NCI-H1105 (cell line): ENCODE data around the gene ADD1.

ENCODE experiments used
- DNase-seq: peaks from one replicate; lab custom pipeline; 2025; lab: John Stamatoyannopoulos, UW

ADD1 gene

DNA sequence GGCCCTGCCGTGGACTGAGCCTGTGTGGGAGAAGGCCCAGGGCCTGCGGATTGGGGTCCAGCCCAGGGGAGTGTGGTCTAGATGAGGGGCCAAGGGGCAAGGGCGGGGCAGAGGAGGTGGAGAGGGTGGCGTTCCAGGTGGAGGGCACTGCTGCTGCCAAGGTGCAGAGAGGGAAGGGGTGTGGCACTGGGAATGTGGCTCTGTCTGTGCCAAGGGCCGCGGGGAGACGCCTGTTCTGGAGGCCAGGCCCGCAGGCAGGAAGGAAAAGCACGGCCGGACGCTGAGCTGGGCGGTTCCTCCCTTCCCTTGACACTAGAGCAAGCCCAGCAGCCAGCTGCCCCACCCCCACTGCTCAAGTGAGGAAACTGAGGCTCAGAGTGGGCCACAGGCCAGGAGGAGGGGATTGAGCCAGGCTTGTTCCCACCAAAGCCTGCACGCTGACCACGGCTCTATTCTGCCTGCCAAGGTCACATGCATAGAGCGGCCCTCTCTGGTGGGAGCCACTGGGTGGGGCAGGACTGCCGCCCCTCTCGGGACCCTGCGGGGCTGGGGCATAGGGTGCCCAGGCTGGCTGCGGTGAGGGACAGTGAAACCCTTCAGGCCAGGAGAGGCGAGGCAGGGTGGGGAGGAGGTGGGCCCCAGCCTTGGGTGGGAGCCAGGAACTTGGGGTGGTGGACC is 37.8 kb upstream of the ADD1 start:
- no peak for DNase-seq

GRCh38 chr4:2806390-2807355 is 37.0 kb upstream of the ADD1 start:
- DNase-seq = no peak

DNA sequence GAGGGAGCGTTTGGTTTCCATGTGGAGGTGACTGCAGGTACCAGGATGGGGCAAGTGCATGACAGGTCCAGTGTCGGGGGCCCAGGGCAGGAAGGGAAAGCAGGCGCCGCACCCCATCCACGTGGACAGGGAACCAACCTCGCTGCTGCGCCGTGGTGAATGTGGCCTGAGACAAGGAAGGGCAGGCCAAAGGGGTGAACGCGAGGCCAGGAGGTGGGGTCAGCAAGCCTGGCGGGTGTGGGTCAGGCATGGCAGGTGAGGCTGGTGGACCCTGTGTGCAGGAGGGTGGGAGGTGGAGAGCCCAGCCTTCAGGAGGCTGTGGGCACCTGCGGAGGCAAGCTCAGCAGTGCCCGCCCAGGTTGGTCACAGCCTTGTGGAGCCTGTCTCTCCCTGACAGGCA is 36.1 kb upstream of the ADD1 start:
- no peak for DNase-seq

GRCh38 chr4:2808001-2808400 is 35.6 kb upstream of the ADD1 start:
- no peak for DNase-seq

GRCh38 chr4:2809610-2810180 is 33.9 kb upstream of the ADD1 start:
- DNase-seq = no peak

- no peak for DNase-seq
These were observed 33.3 kb upstream of the ADD1 start for GRCh38 chr4:2810388-2810787.

GRCh38 chr4:2811830-2812611 is 31.6 kb upstream of the ADD1 start:
- no peak for DNase-seq

DNA sequence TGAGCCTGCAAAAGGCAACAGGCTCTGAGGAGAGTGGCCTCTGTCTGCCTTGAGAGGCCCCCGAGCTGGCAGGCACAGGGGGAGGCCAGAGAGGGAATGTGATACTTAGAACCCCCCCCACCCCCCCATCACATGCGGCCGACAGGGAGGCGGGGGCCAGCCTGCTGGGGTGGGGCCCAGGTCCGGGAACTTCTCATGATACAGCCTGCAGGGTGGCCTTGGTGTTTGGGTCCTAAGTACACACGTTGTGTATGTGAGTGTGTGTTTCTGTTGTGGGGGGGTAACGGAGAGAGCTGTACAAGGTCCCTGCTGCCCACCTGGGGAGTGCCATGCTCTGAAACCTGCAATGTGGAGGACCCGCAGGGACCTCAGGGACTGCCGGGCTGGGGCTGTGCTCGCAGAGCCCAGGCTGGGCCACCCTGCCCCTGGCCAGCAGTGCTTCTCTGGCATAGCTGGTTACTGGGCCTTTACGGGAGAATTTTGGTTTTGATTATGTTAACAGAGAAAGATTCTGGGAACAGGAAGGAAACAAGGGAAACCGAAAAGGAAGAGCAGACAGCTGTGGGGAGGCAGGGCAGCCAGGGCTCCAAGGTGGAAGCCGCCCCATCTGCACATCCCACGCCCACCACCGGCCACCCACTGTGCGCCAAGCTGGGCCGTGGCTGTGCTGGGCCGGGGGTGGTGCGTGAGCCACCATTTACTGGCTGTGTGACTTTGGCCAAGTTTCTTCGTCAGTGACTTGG is 30.9 kb upstream of the ADD1 start:
- DNase-seq = no peak

GRCh38 chr4:2813446-2814405 is 29.9 kb upstream of the ADD1 start:
- DNase-seq = no peak

GRCh38 chr4:2814627-2815270 is 28.9 kb upstream of the ADD1 start:
- DNase-seq = no peak

DNA sequence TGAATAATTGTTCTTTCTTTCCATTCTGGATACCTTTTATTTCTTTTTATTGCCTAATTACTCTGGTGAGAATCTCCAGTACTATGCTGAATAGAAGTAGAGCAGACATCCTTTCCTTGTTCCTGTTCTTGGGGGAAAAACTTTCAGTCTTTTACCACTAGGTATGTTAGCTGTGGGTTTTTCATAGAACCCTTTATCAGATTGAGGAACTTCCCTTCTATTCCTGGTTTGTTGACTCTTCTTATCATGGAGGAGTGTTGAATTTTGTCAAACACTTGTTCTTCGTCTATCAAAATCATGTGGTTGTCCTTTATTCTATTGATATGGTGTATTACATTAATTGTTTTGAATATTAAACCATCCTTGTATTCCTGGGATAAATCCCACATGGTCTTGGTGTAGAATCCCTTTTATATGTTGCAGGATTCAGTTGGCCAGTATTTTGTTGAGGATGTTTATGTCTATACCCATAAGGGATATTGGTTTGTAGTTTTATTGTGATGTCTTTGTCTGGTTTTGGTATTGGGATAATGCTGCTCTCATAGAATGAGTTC is 27.2 kb upstream of the ADD1 start:
- DNase-seq = no peak

DNA sequence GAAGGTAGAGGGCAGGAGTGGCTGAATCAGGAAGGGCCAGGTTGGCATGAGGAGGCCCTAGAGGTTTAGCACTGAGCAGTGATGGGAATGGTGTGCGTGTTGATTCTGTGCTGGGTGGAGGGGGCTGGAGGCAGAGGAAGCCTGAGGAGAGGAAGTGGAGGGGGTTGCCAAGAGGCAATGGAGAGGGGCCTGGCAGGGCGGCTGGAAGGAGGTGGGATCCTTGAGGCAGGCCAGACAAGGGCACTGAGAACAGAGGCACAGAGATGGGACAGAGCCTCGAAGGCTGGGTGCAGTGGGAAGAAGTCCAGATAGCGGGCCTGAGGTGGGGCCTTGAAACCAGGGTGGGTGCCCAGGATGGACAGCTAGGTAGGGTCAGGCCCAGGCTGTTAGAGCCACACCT is 26.5 kb upstream of the ADD1 start:
- DNase-seq = no peak

- no peak for DNase-seq
These were observed 25.8 kb upstream of the ADD1 start for GRCh38 chr4:2817701-2818350.

DNA sequence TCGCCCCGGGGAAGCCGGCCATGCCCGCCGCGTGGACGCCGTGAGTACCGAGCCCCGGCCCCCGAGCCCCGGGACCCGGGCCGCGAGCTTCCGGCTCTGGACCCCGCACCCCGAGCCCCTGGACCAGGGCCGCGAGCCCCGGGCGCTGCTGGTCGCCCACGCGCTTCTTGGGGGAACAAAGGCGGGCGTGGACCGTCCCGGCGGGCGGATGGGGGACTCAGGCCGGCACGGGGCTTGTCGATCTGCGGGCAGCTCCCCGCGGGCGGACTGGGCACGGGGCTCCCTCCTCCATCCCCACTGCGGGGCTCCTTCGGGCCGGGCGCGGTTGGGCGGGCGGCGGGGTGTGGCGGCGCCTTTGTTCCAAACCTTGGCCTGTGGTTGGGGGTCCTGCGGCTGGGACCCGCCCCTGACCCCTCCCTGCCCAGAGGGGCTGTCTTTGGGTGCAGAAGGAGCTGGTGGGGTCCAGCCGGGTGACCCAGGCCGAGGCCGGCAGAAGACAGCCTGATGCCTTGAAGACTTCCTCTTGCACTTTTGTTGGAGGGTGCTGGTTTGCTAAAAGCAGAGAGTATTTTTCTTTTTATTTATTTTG is 25.2 kb upstream of the ADD1 start:
- no peak for DNase-seq

DNA sequence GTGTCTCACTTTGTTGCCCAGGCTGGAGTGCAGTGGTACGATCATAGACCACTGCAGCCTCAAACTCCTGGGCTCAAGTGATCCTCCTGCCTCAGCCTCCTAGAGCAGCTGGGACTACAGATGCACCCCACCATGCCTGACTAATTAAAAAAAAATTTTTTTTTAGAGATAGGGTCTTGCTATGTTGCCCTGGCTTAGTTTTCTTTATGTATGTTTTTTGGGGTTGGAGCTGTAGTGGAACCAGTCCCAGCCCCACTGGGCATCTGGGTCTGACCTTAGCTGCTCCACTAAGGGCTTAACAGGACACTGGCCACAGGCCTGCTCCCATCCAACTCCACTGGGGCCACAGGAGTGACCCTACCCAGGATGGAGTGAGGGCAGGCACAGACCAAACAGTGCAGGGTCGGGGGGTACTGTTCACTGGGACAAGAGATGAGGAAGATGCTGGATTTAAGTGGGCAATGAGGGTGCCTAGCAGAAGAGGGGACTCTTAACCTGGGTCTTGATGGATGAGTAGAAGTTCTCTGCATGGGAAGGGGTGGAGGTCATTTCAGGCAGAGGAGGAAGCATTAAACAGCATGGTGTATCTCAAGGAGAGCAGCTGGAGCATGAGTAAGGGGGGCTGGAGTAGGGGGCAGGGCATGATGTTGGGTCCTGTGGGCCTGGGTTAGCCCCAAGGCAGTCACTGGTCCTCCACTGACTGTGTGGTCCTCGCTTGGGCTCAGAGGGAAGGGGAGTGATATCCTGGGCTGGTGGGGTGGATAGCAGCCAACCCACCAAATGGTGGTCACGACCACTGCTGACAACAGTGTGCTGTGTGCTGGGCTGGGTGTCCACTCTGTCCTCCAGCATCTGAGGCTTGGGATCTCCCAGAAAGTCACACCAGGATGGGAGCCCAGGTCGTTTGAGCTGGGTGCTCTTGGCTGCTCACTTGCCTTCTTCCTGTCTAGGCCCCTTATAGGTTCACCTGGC is 24.1 kb upstream of the ADD1 start:
- no peak for DNase-seq

DNA sequence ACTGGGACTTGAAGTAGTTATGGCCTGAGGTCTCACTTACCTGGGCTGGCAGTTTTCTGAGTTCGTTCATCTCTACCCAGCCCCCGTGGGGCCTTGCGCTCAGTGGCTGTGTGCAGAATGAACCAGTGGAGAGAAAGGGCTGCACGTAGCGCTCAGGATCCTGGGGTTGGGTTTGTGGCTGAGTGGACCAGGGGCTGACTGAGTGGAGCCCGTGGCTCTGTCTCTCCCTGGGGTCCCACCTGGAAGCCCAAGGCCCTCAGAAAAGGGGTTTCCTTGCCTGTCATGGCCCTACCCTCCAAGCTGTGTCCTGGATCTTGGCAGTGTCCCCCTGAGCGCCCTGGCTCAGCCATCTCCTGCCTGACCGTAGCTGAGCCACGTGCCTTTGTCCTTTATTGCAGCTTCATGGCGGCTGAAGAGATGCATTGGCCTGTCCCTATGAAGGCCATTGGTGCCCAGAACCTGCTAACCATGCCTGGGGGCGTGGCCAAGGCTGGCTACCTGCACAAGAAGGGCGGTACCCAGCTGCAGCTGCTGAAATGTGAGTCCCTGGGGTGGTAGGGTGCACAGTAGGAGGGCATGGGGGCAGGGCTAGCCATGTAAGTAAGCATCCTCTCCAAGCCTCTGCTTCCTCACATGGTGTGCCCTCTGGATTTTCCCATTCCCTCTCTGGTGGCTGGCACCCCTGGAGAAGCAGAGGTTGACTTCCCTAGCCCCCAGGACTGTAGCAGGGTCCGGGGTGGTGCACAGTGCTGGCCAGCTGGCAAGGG is 23.2 kb upstream of the ADD1 start:
- DNase-seq = no peak
